ENCODE measurements around the gene PTOV1. TPM values are rescaled to one million over a fixed set of nuclear protein-coding genes. Genes with fewer than 3 reads are reported as not detected.
A peak's percentile ranks its signal among the peaks of the same experiment; 100 is the strongest.

PTOV1 gene
- total RNA-seq, 1 experiment from 2014 or later: 77.1 TPM

GRCh38 chr19:49843265-49843664 is 7.7 kb upstream of the PTOV1 start:
- no peak for DNase-seq (ENCODE audit: low read depth)

GRCh38 chr19:49844138-49845095 is 6.5 kb upstream of the PTOV1 start:
- DNase-seq (ENCODE audit: low read depth): no peak

GRCh38 chr19:49845414-49845813 is 5.5 kb upstream of the PTOV1 start:
- no peak for DNase-seq (ENCODE audit: low read depth)

GRCh38 chr19:49846408-49846807 is 4.6 kb upstream of the PTOV1 start:
- no peak for DNase-seq (ENCODE audit: low read depth)

- DNase-seq (ENCODE audit: low read depth): peak; percentile 89
These were observed 2.9 kb upstream of the PTOV1 start for GRCh38 chr19:49847731-49848696.

- no peak for DNase-seq (ENCODE audit: low read depth)
These were observed 2.0 kb upstream of the PTOV1 start for GRCh38 chr19:49848938-49849337.

GRCh38 chr19:49849433-49850220 is 1.3 kb upstream of the PTOV1 start:
- no peak for DNase-seq (ENCODE audit: low read depth)

GRCh38 chr19:49850221-49850486 is 805 bp upstream of the PTOV1 start:
- DNase-seq (ENCODE audit: low read depth): no peak

- DNase-seq (ENCODE audit: low read depth): no peak
These were observed 699 bp downstream of the PTOV1 start for GRCh38 chr19:49851456-49852259.

GRCh38 chr19:49852631-49853126 is 1.7 kb downstream of the PTOV1 start:
- DNase-seq (ENCODE audit: low read depth): no peak

GRCh38 chr19:49853852-49854377 is 3.0 kb downstream of the PTOV1 start:
- DNase-seq (ENCODE audit: low read depth): no peak

GRCh38 chr19:49854378-49855263 is 3.7 kb downstream of the PTOV1 start:
- DNase-seq (ENCODE audit: low read depth): no peak

- DNase-seq (ENCODE audit: low read depth): no peak
These were observed 4.3 kb downstream of the PTOV1 start for GRCh38 chr19:49855277-49855675.

- DNase-seq (ENCODE audit: low read depth): no peak
These were observed 5.0 kb downstream of the PTOV1 start for GRCh38 chr19:49855676-49856573.

GRCh38 chr19:49856574-49857021 is 5.6 kb downstream of the PTOV1 start:
- DNase-seq (ENCODE audit: low read depth): no peak

GRCh38 chr19:49857061-49857837 is 6.3 kb downstream of the PTOV1 start:
- no peak for DNase-seq (ENCODE audit: low read depth)

- no peak for DNase-seq (ENCODE audit: low read depth)
These were observed 6.8 kb downstream of the PTOV1 start for GRCh38 chr19:49857838-49858087.
